Skin epidermis (tissue), 12 donors: Measurements from ENCODE around the gene UBE2F.

Source experiments
- H3K27ac ChIP-seq, 21 experiments: fragments of 200-600 bp; sonication (generic) in 11 of 21; one replicate each; pipeline ENCODE4 v1.5.0; 2020; ENCODE audit warnings: mild to moderate bottlenecking in 3 of 21, inconsistent platforms in 2 of 21, moderate library complexity in 2 of 21
- H3K4me3 ChIP-seq, 7 experiments: fragments of 200-600 bp; sonication (generic) in 2 of 7; one replicate each; pipeline ENCODE4 v1.5.0; 2020; ENCODE audit warnings: inconsistent platforms in 2 of 7, mild to moderate bottlenecking in 2 of 7, moderate library complexity in 1 of 7

The UBE2F gene, protein sequence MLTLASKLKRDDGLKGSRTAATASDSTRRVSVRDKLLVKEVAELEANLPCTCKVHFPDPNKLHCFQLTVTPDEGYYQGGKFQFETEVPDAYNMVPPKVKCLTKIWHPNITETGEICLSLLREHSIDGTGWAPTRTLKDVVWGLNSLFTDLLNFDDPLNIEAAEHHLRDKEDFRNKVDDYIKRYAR

GRCh38 chr2:237966565-237967462 lies at the start of gene UBE2F:
TSS of gene UBE2F (plus strand) at chr2:237967014. CDS start at chr2:237973108, 6,094 bp downstream.
- Histone ChIP-seq H3K4me3 (peak within 1 kb of the TSS; percentile 52 to 79 (median 71)), H3K27ac (peak within 1 kb of the TSS; percentile 67 to 93 (median 82))

GRCh38 chr2:237917696-237918374 lies 49.0 kb upstream of the UBE2F start:
- H3K27ac ChIP-seq: no peak overlapping the region
- no peak overlapping the region for H3K4me3 ChIP-seq

DNA sequence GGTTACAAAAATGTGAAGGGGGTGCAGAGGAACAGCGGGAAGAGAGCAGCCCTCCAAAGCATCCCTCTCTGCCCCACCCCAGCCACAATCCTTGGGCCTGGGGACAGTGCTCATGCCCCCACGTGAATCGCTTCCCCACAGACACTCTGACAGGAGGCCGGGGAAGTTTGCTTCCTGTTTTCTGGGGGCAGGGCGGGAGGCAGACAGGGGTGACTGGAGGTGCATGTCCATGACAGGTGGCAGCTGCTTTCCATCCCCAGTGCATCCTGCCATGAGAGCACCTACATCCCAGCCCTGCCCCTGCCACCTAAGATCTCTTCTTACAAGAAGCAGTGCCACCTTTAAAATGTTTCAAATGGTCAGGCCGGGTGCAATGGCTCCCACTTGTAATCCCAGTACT lies 47.2 kb upstream of the UBE2F start:
- no peak overlapping the region for H3K4me3 ChIP-seq
- H3K27ac ChIP-seq: no peak overlapping the region

GRCh38 chr2:237920673-237921072 lies 46.1 kb upstream of the UBE2F start:
- H3K27ac ChIP-seq: no peak overlapping the region

DNA sequence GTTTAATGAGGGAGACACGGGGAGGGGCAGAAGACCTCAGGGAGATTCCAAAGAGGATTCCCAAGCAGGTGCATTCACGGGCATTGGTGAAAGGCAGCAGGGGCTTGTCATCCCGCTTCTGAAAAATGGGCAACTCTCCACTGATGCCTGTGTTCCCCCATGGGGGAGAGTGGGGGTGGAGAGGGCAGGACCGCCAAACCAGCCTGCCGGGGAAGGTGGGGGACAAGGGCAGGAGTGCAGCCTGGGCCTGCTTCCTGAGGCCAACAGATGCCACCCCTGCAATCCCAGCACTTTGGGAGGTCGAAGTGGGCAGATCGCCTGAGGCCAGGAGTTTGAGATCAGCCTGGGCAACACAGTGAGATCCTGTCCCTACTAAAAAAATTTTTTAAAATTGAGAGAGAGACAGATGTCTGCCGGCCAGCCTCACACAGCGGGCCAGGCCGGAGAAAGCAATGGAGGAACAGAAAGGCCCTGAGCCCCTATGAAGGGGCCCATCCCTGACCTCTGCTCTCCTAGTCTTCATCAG lies 44.8 kb upstream of the UBE2F start:
- H3K27ac ChIP-seq: no peak overlapping the region
- no peak overlapping the region for H3K4me3 ChIP-seq

More at GRCh38 chr2:237920673-237921072, 46.1 kb upstream of the UBE2F start:
- no peak overlapping the region for H3K4me3 ChIP-seq

- H3K27ac ChIP-seq: peak overlapping the region in 7 of 21 experiments; percentile 2 to 58 (median 28)
- peak overlapping the region in 2 of 7 experiments; percentile 21 to 27 for H3K4me3 ChIP-seq
These were observed 44.0 kb upstream of the UBE2F start for GRCh38 chr2:237922641-237923361.

GRCh38 chr2:237923481-237924163 lies 43.2 kb upstream of the UBE2F start:
- H3K4me3 ChIP-seq: peak overlapping the region in 3 of 7 experiments; percentile 10 to 27 (median 21)
- peak overlapping the region in 6 of 21 experiments; percentile 7 to 58 (median 39) for H3K27ac ChIP-seq

- H3K4me3 ChIP-seq: no peak overlapping the region
- H3K27ac ChIP-seq: no peak overlapping the region
These were observed 42.7 kb upstream of the UBE2F start for GRCh38 chr2:237924164-237924534.

GRCh38 chr2:237927135-237927534 lies 39.7 kb upstream of the UBE2F start:
- Histone ChIP-seq H3K4me3 (no peak overlapping the region), H3K27ac (no peak overlapping the region)

DNA sequence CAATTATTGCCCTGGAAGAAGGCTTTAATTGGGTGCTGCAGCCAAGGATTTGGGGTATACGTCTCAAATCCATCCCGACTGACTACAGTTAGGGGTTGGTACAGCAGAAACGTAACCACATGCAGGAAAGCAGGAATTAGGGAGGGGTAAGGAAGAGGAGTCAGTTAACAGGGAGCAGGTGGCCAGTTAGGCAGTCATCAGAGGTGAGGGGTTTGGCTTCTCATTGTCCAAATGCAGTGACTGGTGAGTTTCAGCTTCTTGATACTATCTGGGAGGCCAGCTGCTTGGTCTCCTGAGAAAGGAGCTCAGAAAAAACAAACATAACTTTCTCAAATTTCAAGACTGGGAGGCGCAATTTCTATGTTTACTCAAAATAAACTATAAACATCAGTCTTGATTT lies 38.8 kb upstream of the UBE2F start:
- no peak overlapping the region for H3K4me3 ChIP-seq
- no peak overlapping the region for H3K27ac ChIP-seq

DNA sequence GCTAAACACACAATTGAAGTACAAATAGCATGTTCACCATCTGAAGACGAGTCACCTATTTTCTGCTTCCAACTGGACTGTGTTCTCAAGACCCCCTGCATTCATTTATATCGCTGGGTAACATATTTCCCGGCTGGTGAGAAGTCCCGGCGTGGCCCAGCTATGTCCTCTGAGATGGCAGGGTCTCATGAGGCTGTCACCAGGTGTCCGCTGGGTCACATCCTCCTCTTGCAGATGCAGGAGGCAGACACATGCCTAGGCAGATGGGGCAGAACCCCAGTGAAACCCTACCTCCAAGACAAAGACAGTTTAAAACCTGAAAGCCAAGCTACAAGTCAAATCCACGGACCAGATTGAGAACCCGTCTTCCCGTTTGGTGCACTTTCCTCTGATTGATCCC lies 36.8 kb upstream of the UBE2F start:
- Histone ChIP-seq H3K27ac (no peak overlapping the region), H3K4me3 (no peak overlapping the region)

DNA sequence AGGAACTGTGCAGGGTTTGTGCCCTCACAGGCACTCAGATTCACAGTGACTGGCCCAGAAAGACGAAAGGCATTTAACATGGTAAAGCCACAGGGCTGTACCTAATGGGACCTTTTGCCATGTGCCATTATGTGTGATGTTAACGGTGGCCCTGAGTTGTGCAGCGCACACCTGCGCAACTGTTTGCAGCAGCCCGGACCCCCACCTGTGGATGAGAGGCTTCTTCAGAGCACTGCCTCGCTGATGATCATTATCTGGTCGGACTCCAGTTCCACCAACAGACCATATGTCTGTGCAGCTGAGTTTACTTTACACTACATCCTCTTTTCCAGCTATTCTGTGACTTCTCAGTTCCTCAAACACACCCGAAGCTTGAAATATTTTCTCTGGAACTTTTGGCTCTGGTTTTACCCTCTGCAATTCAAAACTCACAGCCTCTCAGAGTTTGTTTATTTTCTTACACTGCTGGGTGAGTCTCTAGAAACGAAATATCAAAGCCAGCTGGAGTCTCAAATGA lies 35.6 kb upstream of the UBE2F start:
- peak overlapping the region in 2 of 21 experiments; percentile 13 to 35 for H3K27ac ChIP-seq

GRCh38 chr2:237932731-237933131 lies 34.1 kb upstream of the UBE2F start:
- H3K27ac ChIP-seq: peak overlapping the region in 1 of 21 experiments; percentile 35
- H3K4me3 ChIP-seq: no peak overlapping the region

More for the DNA sequence above, 35.6 kb upstream of the UBE2F start:
- no peak overlapping the region for H3K4me3 ChIP-seq

- Histone ChIP-seq H3K27ac (no peak overlapping the region), H3K4me3 (no peak overlapping the region)
These were observed 32.6 kb upstream of the UBE2F start for GRCh38 chr2:237934186-237934585.

DNA sequence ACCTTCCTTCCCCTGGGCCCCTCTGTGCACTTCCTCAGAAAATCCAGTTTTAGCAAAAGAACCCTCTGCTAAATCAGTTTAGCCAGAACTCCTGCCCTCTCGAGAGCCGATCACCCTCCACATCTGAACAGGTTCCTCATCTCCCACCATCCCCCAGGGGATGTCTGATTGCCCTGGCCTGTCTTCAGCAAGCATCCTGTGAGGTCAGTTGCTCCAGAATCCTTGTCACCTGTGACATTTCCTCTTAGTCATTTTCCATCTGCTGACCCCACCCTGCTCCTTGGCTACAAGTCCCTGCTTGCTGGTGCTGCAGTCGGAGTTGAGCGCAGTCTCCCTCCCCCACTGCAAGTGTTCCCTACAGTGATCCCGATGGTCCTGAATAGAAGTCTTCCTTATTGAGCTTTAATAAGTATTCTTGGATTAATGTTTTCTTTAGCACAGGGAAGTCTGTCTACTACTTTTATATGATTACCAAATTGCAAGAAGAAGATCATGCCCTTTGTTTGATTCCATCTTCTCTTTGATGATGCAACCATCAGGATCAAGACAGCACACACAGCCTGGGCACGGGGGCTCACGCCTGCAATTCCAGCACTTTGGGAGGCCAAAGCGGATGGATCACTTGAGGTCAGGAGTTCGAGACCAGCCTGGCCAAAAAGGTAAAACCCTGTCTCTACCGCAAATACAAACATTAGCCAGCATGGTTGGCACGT lies 30.9 kb upstream of the UBE2F start:
- Histone ChIP-seq H3K27ac (no peak overlapping the region), H3K4me3 (no peak overlapping the region)

GRCh38 chr2:237939251-237939650 lies 27.6 kb upstream of the UBE2F start:
- Histone ChIP-seq H3K27ac (no peak overlapping the region), H3K4me3 (no peak overlapping the region)

DNA sequence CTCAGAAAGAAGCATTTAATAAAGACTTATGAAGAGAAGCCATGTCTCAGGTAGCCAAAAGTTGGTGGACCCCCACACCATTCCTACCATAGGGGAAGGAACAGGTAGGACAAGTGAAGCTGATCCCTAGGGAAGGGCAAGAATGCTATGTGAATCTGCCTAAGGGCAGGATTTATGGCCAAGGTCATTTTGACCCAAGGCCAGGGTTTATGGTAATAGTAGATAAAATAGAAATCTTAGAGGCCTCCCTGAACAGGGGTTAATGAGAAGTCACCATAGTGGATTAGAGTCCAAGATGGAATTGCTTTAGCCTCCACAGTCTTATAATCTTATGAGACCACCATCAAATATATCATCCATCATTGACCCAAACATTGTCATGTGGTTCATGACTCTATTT lies 26.0 kb upstream of the UBE2F start:
- Histone ChIP-seq H3K27ac (no peak overlapping the region), H3K4me3 (no peak overlapping the region)

DNA sequence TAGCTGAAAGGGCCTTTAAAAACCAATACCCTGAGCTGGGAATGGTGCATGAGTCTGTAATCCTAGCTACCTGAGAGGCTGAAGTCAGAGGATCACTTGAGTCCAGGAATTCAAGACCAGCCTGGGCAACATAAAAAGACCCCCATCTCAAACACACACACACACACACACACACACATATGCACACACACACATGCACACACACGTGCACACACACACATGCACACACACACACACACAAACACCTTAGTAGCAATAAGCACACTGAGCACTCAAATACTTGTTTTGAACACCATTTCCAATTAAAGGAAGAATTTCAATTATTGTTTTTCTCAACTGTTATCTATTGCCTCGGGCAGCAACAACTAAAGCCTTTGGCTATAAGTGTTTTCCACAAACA lies 25.6 kb upstream of the UBE2F start:
- peak overlapping the region in 3 of 21 experiments; percentile 11 to 77 (median 55) for H3K27ac ChIP-seq

More for the DNA sequence above, 25.6 kb upstream of the UBE2F start:
- H3K4me3 ChIP-seq: no peak overlapping the region
